Vagina (tissue), 2 donors: ENCODE measurements around the gene ACBD5.

Source experiments
- CTCF ChIP-seq, 3 experiments: fragments of 450-650 bp in 2 of 3; fragments of 200-600 bp in 1 of 3; sonication (generic) in 1 of 3; IDR thresholded peaks; one replicate each; pipeline ENCODE4 v1.5.1; 2017 to 2019; ENCODE audit warnings: antibody characterized with exemption in 3 of 3, mild to moderate bottlenecking in 2 of 3, moderate library complexity in 2 of 3
- POLR2A ChIP-seq, 2 donors: fragments of 450-650 bp; IDR thresholded peaks; one replicate each; pipeline ENCODE4 v1.6.1; 2017; ENCODE audit warnings: antibody characterized with exemption in 2 of 2, mild to moderate bottlenecking in 2 of 2, moderate library complexity in 2 of 2
- POLR2AphosphoS5 ChIP-seq, 2 donors: sonication (generic); formaldehyde crosslinking; IDR thresholded peaks; one replicate each; pipeline ENCODE4 v1.9.0; 2017; ENCODE audit warnings: antibody characterized with exemption in 2 of 2, mild to moderate bottlenecking in 2 of 2, low read depth in 1 of 2; ENCODE audit not compliant: insufficient read depth in 1 of 2

- no peak for TF ChIP-seq POLR2A (IDR thresholded peaks at IDR 0.05)
- no peak for TF ChIP-seq CTCF (IDR thresholded peaks at IDR 0.05)
- no peak for TF ChIP-seq POLR2AphosphoS5 (IDR thresholded peaks at IDR 0.05; ENCODE audit: insufficient read depth in 1 of 2, low read depth in 1 of 2)
Measured at GRCh38 chr10:27150261-27150660, 90.3 kb downstream of the ACBD5 start.
